ENCODE measurements around the gene CABLES2.

The CABLES2 gene

GRCh38 chr20:62405108-62405980 is 1.7 kb downstream of the CABLES2 start:
- no peak for DNase-seq (ENCODE audit: low read depth in 3 of 3)

DNA sequence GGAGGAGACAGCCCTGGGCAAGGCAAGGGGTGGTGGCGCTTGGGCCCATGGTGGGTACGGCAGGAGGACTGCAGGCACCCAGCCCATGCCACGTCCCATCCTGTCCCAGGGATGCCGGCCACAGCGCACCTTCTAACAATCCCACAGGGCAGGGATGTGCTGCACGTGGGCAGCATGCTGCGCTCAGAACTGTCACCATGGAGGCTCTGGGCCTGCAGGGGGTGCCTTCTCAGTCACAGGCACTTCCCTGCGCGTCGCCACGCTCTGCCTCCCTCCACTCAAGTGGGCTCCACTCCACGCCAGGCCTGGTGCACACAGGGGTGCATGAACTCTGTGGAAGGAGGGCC is 2.4 kb downstream of the CABLES2 start:
- DNase-seq (ENCODE audit: low read depth in 3 of 3), result no peak

- DNase-seq (ENCODE audit: low read depth in 3 of 3), result no peak
Observed at GRCh38 chr20:62404112-62404665, 2.9 kb downstream of the CABLES2 start.

GRCh38 chr20:62403331-62403730 is 3.8 kb downstream of the CABLES2 start:
- DNase-seq (ENCODE audit: low read depth in 3 of 3), result no peak

DNA sequence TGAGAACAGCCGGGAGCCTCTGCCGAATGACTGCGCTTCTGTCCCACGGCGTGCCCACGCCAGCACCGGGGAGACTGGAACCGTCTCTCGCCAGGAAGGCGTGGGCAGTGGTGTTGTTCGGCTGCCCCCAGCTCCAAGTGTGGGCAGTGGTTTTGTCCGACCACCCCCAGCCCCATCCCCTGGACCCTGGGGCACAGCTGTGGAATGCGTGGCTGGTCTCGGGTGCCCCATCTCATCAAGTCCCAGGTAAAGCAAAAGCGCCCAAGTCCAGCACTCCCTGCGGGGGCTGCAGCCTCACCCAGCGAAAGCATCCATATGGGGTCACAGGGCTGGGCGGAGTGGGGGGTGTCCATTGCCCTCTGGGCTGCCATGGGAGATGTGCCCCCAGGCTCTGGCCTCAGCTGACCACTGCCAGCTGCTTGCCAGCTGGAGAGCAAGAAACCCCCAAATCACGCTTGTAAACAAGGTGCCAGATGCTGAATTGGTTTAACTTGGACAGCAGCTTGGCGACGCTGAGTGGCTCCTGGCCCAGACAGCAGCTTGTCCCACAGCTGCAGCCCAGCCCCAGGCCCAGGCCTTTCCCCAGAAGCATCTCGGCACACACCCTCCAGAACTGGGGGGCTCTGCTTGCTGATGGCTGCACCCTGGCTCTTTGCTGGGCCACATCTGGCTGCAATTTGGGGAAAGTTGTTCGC is 4.5 kb downstream of the CABLES2 start:
- DNase-seq (ENCODE audit: low read depth in 3 of 3), result no peak

GRCh38 chr20:62401331-62401779 is 5.7 kb downstream of the CABLES2 start:
- no peak for DNase-seq (ENCODE audit: low read depth in 3 of 3)

DNA sequence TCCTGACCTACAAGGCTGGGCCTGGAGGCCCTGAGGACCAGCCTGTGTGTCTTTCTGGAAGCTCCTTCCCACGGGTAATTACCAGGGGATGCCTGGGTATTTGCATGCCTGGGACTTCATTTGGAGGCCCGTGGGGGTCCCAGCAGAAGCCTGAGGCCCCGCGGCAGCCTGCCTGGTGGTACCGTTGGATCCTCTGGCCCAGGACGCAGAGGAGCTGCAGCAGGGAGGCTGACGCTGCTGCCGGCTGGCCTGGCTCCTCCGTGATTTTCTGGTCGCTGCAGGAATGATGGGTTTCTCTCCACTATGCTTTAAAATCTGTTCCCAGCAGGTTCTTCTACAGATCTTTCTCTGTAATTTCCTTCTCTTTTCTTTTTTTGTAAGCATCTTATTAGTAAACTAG is 6.5 kb downstream of the CABLES2 start:
- DNase-seq (ENCODE audit: low read depth in 3 of 3), result no peak

- no peak for DNase-seq (ENCODE audit: low read depth in 3 of 3)
Observed at GRCh38 chr20:62400021-62400420, 7.1 kb downstream of the CABLES2 start.

DNA sequence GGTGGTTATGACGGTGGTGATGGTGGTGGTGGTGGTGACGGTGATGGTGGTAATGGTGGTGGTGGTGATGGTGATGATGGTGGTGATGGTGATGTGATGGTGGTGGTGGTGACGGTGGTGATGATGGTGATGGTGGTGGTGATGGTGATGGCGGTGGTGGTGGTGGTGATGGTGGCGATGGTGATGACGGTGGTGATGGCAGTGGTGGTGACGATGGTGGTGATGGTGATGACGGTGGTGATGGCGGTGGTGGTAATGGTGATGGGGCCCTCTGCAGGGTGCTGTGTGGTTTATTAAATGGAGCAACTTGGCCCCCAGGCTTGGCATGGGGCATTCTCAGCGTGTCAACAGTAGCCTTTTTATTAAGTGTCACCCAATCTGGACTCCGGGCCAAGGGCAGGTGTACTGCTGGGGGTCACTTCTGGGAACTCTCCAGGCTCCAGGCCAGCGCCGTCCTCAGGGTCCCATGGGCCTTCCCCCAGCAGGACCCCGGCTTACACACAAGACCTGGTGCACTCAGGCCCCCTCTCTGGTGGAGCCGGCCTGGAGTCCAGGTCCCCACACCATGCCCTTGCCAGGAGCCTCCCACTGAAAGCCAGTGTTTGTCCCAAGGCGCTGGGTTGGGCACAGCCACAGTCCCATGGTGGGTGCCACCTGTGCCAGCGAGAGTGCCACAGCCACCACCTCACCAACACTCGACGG is 8.8 kb downstream of the CABLES2 start:
- no peak for DNase-seq (ENCODE audit: low read depth in 3 of 3)

GRCh38 chr20:62396367-62397239 is 10.5 kb downstream of the CABLES2 start:
- no peak for DNase-seq (ENCODE audit: low read depth in 3 of 3)

GRCh38 chr20:62395311-62396242 is 11.5 kb downstream of the CABLES2 start:
- no peak for DNase-seq (ENCODE audit: low read depth in 3 of 3)

DNA sequence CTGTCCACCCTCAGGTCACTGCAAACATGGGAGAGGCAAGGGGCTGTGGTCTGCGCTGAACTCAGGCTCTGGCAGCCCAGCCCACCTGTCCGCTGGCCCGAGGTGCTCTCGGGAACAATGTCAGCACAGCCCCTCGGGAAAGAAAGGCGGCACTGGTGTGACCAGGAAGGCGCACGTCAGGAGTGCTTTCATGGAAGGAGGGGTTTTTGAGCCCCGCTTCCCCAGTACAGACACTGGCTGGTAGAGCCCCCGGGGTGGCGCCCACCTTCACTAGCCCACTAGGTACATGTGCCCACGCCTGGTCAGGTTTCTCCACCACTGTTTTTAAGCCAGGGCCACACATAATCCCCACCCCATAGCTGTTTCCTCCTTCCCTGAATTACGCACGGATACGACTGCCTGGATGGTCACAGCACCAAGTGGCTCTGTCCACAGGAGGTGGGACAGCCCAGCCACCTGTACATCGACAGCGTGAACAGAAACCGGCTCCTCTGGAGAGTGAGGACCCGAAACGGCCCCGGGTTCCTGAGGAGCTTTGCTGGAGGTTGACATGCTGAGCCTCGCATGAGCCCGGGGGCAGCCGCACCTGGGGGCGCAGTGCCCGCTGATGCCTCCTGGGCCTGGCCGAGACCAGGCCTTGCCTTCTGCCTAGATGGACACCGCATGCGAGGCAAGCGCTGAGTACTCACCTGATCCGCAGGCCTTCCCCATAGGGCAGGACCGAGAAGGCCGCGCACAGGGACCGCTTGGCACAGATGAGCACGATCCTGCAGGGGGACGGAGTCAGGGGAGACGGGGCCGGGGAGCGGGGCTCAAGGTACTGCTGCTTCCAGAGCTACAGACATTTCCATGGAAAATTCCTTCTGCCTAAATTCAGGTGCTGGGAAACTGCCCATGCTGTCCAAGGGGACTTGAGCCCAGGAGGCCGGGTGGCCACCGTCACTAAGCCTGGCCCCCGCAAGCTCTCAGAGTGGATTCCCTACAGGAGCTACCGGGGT is 12.5 kb downstream of the CABLES2 start:
- no peak for DNase-seq (ENCODE audit: low read depth in 3 of 3)

- no peak for DNase-seq (ENCODE audit: low read depth in 3 of 3)
Observed at GRCh38 chr20:62393830-62394229, 13.3 kb downstream of the CABLES2 start.

DNA sequence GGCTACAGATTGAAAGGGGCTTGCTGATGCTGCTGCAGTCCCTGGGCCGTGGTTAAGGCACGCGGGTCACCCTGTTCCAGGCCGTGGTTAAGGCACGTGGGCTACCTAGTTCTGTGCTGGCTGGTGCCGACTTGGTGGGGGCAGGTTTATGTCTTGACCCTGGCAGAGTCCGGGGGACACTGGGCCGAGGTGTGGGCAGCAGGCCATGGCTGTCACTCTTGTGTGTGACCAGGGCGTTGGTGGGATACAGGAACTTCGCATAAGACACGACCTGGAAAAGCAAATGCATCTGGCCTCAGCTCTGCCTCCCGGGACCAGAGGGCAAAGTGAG is 13.8 kb downstream of the CABLES2 start:
- DNase-seq (ENCODE audit: low read depth in 3 of 3), result no peak

GRCh38 chr20:62392621-62393334 is 14.3 kb downstream of the CABLES2 start:
- DNase-seq (ENCODE audit: low read depth in 3 of 3), result no peak

DNA sequence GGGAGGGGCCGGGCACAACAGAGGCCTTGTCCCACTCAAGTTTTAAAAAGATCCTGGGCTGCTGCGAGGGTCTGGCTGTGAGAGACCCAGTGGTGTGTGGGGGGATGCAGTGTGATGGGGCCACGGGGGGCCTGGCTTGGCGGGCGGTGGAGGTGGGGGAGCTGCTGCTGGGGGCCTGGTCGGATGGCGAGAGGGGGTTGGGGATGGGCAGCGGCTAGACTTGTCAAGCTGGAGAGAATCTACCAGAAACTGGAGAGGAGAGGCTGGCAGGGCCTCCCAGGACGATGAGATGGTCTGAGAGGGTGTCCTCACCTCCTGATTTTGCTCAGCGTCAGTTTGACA is 15.0 kb downstream of the CABLES2 start:
- no peak for DNase-seq (ENCODE audit: low read depth in 3 of 3)

GRCh38 chr20:62391165-62392076 is 15.7 kb downstream of the CABLES2 start:
- no peak for DNase-seq (ENCODE audit: low read depth in 3 of 3)
